Testis (tissue), 3 donors: ENCODE data around the gene MMRN2. TPM values are rescaled to one million over a fixed set of nuclear protein-coding genes. Genes with fewer than 3 reads are reported as not detected.

Experiments used
- DNase-seq: peaks from one replicate; pipeline ENCODE4 v3.0.0-alpha.2; 2019
- H3K27ac ChIP-seq, 2 donors: fragments of 200-600 bp; sonication (generic); one replicate each; pipeline ENCODE4 v1.5.1; 2019
- H3K27me3 ChIP-seq: fragments of 200-600 bp; sonication (generic); one replicate; pipeline ENCODE4 v1.5.1; 2019
- H3K36me3 ChIP-seq: fragments of 200-600 bp; sonication (generic); one replicate; pipeline ENCODE4 v1.5.1; 2017; ENCODE audit warnings: low read depth; ENCODE audit errors: missing control alignments
- H3K4me1 ChIP-seq: fragments of 200-600 bp; sonication (generic); one replicate; pipeline ENCODE4 v1.5.1; 2019
- H3K4me3 ChIP-seq, 2 donors: fragments of 200-600 bp; sonication (generic); one replicate each; pipeline ENCODE4 v1.5.1; 2017 to 2019
- H3K9me3 ChIP-seq: fragments of 200-600 bp; sonication (generic); one replicate; pipeline ENCODE4 v1.5.1; 2017
- CTCF ChIP-seq, 3 experiments: fragments of 450-650 bp in 2 of 3; fragments of 200-600 bp in 1 of 3; sonication (generic) in 1 of 3; IDR thresholded peaks; one replicate each; pipeline ENCODE4 v1.5.1; 2016 to 2019; ENCODE audit warnings: antibody characterized with exemption in 3 of 3, mild to moderate bottlenecking in 2 of 3, moderate library complexity in 1 of 3
- POLR2A ChIP-seq: fragments of 450-650 bp; IDR thresholded peaks from one replicate; pipeline ENCODE4 v1.6.1; 2017; ENCODE audit warnings: antibody characterized with exemption, mild to moderate bottlenecking, moderate library complexity
- WGBS, 2 donors: methylation state at CpG; one replicate each; pipeline ENCODE4 v1.1.5; 2018; 5-methylcytosine and 5-hydroxymethylcytosine counted together
- intact Hi-C: fragments of 100-400 bp; cut with DNase I; formaldehyde crosslinking; loops from one replicate; pipeline ENCODE4 v1.15.1; 2023; ENCODE audit warnings: low total_unique reads
- polyA plus RNA-seq: library from polyadenylated mRNA; stranded (reverse); fragments of 350-450 nt; fragmentation: Illumina TruSeq; extraction: RNeasy Lipid Tissue Mini Kit (QIAGEN cat#74804); gene quantifications from one replicate; pipeline ENCODE4 v1.2.3, GENCODE V29; 2014; ENCODE audit warnings: low read depth, low replicate concordance; ENCODE audit not compliant: insufficient read depth
- total RNA-seq, 2 donors: library from RNA; depleted of rRNA; stranded (reverse); fragments of >200 nt; gene quantifications; one replicate each; pipeline ENCODE4 v1.2.3, GENCODE V29; 2016

The MMRN2 gene
- total and polyA plus RNA-seq, 3 donors from 2014 or later = 14.9 to 21.2 (median 19.1) TPM

GRCh38 chr10:86972613-86973380 lies 15.4 kb upstream of the MMRN2 start:
- peak overlapping the region; percentile 86 to 98 for H3K27ac ChIP-seq
- TF ChIP-seq CTCF (IDR thresholded peaks at IDR 0.05) (no peak), POLR2A (no peak)
- H3K4me3 ChIP-seq = no peak overlapping the region
- no peaks in the 10 kb centered on the region for H3K27me3 ChIP-seq
- 79 to 83% methylated on average over 9 to 10 of the region's 11 CpGs for WGBS, 2 donors
- intact Hi-C loops = loop anchor here (10.0 kb wide), 1 partner anchor 122 kb away; the partner anchor contains the start of genes GLUD1 and SHLD2
- DNase-seq = no peak
- H3K4me1 ChIP-seq = peaks cover 23% of the 10 kb centered on the region
- H3K9me3 ChIP-seq = no peaks in the 10 kb centered on the region
- H3K36me3 ChIP-seq = no peaks in the 10 kb centered on the region

DNA sequence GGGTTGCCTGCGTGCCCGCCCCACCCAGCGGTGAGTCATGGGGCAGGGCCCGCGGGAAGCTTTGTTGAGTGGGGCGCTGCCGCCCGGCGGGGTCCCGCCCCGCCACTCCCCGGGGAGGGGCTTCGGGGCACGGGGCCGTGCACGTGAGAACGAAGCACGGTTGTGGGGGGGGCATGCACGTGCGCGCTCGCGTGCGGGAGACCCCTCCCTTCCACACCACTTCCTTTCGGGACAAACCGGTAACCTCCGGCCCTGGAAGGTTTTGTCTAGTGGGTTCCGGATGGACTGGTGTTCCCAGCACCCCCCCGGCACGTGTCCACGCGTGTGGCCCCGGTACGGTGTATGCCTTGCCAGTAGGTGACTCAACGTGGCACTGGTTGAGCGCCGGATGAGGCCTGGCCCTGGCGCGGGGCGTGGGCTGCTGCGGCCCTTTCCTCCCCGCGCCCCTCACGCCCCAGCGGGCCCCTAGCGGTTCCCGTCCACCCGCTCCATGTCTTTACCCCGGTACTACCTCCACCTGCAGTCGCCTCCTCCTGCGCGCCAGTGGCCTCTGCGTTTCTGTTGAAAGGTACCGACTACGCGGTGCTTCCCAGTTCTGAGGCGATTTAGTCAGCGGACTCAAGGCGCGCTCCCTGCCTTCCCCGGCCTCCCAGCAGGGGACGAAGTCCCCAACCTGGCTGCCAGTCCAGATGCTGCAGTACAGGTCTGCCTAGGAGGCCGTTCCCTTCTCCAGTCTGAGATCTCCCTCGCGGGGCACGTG lies 14.0 kb upstream of the MMRN2 start:
- no peaks in the 10 kb centered on the region for H3K36me3 ChIP-seq
- H3K4me3 ChIP-seq = peak overlapping the region; percentile 66 to 80
- H3K9me3 ChIP-seq = no peaks in the 10 kb centered on the region
- peak overlapping the region; percentile 86 to 98 for H3K27ac ChIP-seq
- no peaks in the 10 kb centered on the region for H3K27me3 ChIP-seq
- 3 to 9% methylated on average over 35 to 65 of the region's 66 CpGs for WGBS, 2 donors
- DNase-seq = peak; percentile 90
- intact Hi-C loops = loop anchor here (10.0 kb wide), 1 partner anchor 123 kb away; the partner anchor contains the start of genes GLUD1 and SHLD2
- H3K4me1 ChIP-seq = peaks cover 31% of the 10 kb centered on the region
- TF ChIP-seq POLR2A (no peak), CTCF (IDR thresholded peaks at IDR 0.05) (peak in 1 of 3 experiments; percentile 37)

- intact Hi-C loops = loop anchor here (10.0 kb wide), 1 partner anchor 124 kb away; the partner anchor contains the start of genes GLUD1 and SHLD2
- WGBS, 2 donors = 0 to 3% methylated on average over 1 to 20 of the region's 20 CpGs
- H3K4me1 ChIP-seq = peaks cover 34% of the 10 kb centered on the region
These were observed 13.5 kb upstream of the MMRN2 start for GRCh38 chr10:86970982-86971231.

More at GRCh38 chr10:86970982-86971231, 13.5 kb upstream of the MMRN2 start:
- no peaks in the 10 kb centered on the region for H3K36me3 ChIP-seq
- H3K4me3 ChIP-seq = peak overlapping the region; percentile 66 to 80
- no peaks in the 10 kb centered on the region for H3K27me3 ChIP-seq
- peak overlapping the region; percentile 86 to 98 for H3K27ac ChIP-seq
- no peak for DNase-seq
- H3K9me3 ChIP-seq = no peaks in the 10 kb centered on the region
- TF ChIP-seq POLR2A (peak; percentile 75), CTCF (IDR thresholded peaks at IDR 0.05) (peak in 1 of 3 experiments; percentile 25)
